HG03139 (cell line): ENCODE measurements around the gene HMGN4.

Source experiments
- ATAC-seq: cut with Tn5 transposase; IDR thresholded peaks from one replicate; pipeline ENCODE4 v1.9.1; 2021; ENCODE audit not compliant: unreplicated experiment

Gene HMGN4

GRCh38 chr6:26576407-26576843 lies 38.3 kb downstream of the HMGN4 start:
- no peak for ATAC-seq

GRCh38 chr6:26576929-26577719 lies 39.0 kb downstream of the HMGN4 start:
- ATAC-seq: no peak

GRCh38 chr6:26577720-26578072 lies 39.5 kb downstream of the HMGN4 start:
- ATAC-seq: no peak

- no peak for ATAC-seq
These were observed 40.1 kb downstream of the HMGN4 start for GRCh38 chr6:26578279-26578678.

- no peak for ATAC-seq
These were observed 40.6 kb downstream of the HMGN4 start for GRCh38 chr6:26578741-26579140.

GRCh38 chr6:26581164-26581915 lies 43.2 kb downstream of the HMGN4 start:
- no peak for ATAC-seq

- ATAC-seq: no peak
These were observed 50.8 kb downstream of the HMGN4 start for GRCh38 chr6:26588965-26589364.

GRCh38 chr6:26592649-26593048 lies 54.5 kb downstream of the HMGN4 start:
- ATAC-seq: no peak

GRCh38 chr6:26593278-26594130 lies 55.3 kb downstream of the HMGN4 start:
- ATAC-seq: no peak

- ATAC-seq: no peak
These were observed 55.9 kb downstream of the HMGN4 start for GRCh38 chr6:26594131-26594498.

GRCh38 chr6:26594730-26595632 lies 56.8 kb downstream of the HMGN4 start:
- no peak for ATAC-seq

GRCh38 chr6:26595669-26596269 lies 57.6 kb downstream of the HMGN4 start:
- ATAC-seq: peak; percentile 43
